ENCODE measurements around the gene C11orf58. TPM values are rescaled to one million over a fixed set of nuclear protein-coding genes. Genes with fewer than 3 reads are reported as not detected.

The C11orf58 gene
- total RNA-seq, 1 donor from 2014 or later: 105 TPM

- no peak overlapping the region for H3K27ac ChIP-seq (replicated peaks)
- intact Hi-C loops (cut with micrococcal nuclease): no loop called here
- peaks cover 38% of the 10 kb centered on the region for H3K4me1 ChIP-seq
- no peak for DNase-seq
- TF ChIP-seq CTCF (IDR thresholded peaks at IDR 0.05; ENCODE audit: borderline replicate concordance): no peak
- no peaks in the 10 kb centered on the region for H3K9me3 ChIP-seq (replicated peaks)
- no peaks in the 10 kb centered on the region for H3K27me3 ChIP-seq (ENCODE audit: low read depth)
- H3K4me3 ChIP-seq: no peak overlapping the region
- peaks cover 7% of the 10 kb centered on the region for H3K36me3 ChIP-seq
Observed at GRCh38 chr11:16793511-16793910, 55.1 kb downstream of the C11orf58 start.

GRCh38 chr11:16794047-16794818, 55.8 kb downstream of the C11orf58 start:
- no peak for TF ChIP-seq CTCF (IDR thresholded peaks at IDR 0.05; ENCODE audit: borderline replicate concordance)
- peaks cover 7% of the 10 kb centered on the region for H3K36me3 ChIP-seq
- no peaks in the 10 kb centered on the region for H3K27me3 ChIP-seq (ENCODE audit: low read depth)
- H3K4me3 ChIP-seq: no peak overlapping the region
- no peak for DNase-seq
- no peaks in the 10 kb centered on the region for H3K9me3 ChIP-seq (replicated peaks)
- intact Hi-C loops (cut with micrococcal nuclease): no loop called here
- H3K27ac ChIP-seq (replicated peaks): no peak overlapping the region
- H3K4me1 ChIP-seq: peaks cover 31% of the 10 kb centered on the region

- peaks cover 26% of the 10 kb centered on the region for H3K4me1 ChIP-seq
Observed at GRCh38 chr11:16795146-16795545, 56.7 kb downstream of the C11orf58 start.

GRCh38 chr11:16796311-16796710, 57.9 kb downstream of the C11orf58 start:
- DNase-seq: no peak
- Histone ChIP-seq H3K27me3 (ENCODE audit: low read depth) (no peaks in the 10 kb centered on the region), H3K27ac (replicated peaks) (no peak overlapping the region), H3K4me3 (no peak overlapping the region), H3K9me3 (replicated peaks) (no peaks in the 10 kb centered on the region), H3K36me3 (no peaks in the 10 kb centered on the region), H3K4me1 (peaks cover 27% of the 10 kb centered on the region)
- intact Hi-C loops (cut with micrococcal nuclease): no loop called here
- no peak for TF ChIP-seq CTCF (IDR thresholded peaks at IDR 0.05; ENCODE audit: borderline replicate concordance)

More at GRCh38 chr11:16795146-16795545, 56.7 kb downstream of the C11orf58 start:
- H3K27ac ChIP-seq (replicated peaks): peak overlapping the region; percentile 30
- DNase-seq: no peak
- no peak for TF ChIP-seq CTCF (IDR thresholded peaks at IDR 0.05; ENCODE audit: borderline replicate concordance)
- no peaks in the 10 kb centered on the region for H3K27me3 ChIP-seq (ENCODE audit: low read depth)
- intact Hi-C loops (cut with micrococcal nuclease): no loop called here
- H3K9me3 ChIP-seq (replicated peaks): no peaks in the 10 kb centered on the region
- H3K36me3 ChIP-seq: peaks cover 7% of the 10 kb centered on the region
- H3K4me3 ChIP-seq: no peak overlapping the region

GRCh38 chr11:16797776-16798175, 59.3 kb downstream of the C11orf58 start:
- H3K36me3 ChIP-seq: no peaks in the 10 kb centered on the region
- H3K4me1 ChIP-seq: peaks cover 32% of the 10 kb centered on the region
- H3K9me3 ChIP-seq (replicated peaks): no peaks in the 10 kb centered on the region
- no peaks in the 10 kb centered on the region for H3K27me3 ChIP-seq (ENCODE audit: low read depth)
- H3K27ac ChIP-seq (replicated peaks): no peak overlapping the region
- TF ChIP-seq CTCF (IDR thresholded peaks at IDR 0.05; ENCODE audit: borderline replicate concordance): no peak
- no peak overlapping the region for H3K4me3 ChIP-seq
- no peak for DNase-seq
- intact Hi-C loops (cut with micrococcal nuclease): no loop called here

Measured in left ventricle myocardium inferior (tissue), 1 donor.